KBM-7 (cell line): Measurements from ENCODE around the gene ZSCAN10.
"Not testable (repeated sequence)": the region's sequence is repeated elsewhere in the genome, so short reads cannot be mapped to it uniquely, and the experiment has no call there.

Experiments used
- DNase-seq: peaks from one replicate; pipeline ENCODE4 v3.0.0-alpha.2; 2015
- in situ Hi-C: fragments of 300-500 bp; cut with MboI; formaldehyde crosslinking; loops from 2 replicates; pipeline ENCODE4 v1.14.3; 2020; ENCODE audit warnings: low sequenced_read_pairs, low pct_unique_long_range_greater_than_20kb, mixed read lengths

The ZSCAN10 gene

DNA sequence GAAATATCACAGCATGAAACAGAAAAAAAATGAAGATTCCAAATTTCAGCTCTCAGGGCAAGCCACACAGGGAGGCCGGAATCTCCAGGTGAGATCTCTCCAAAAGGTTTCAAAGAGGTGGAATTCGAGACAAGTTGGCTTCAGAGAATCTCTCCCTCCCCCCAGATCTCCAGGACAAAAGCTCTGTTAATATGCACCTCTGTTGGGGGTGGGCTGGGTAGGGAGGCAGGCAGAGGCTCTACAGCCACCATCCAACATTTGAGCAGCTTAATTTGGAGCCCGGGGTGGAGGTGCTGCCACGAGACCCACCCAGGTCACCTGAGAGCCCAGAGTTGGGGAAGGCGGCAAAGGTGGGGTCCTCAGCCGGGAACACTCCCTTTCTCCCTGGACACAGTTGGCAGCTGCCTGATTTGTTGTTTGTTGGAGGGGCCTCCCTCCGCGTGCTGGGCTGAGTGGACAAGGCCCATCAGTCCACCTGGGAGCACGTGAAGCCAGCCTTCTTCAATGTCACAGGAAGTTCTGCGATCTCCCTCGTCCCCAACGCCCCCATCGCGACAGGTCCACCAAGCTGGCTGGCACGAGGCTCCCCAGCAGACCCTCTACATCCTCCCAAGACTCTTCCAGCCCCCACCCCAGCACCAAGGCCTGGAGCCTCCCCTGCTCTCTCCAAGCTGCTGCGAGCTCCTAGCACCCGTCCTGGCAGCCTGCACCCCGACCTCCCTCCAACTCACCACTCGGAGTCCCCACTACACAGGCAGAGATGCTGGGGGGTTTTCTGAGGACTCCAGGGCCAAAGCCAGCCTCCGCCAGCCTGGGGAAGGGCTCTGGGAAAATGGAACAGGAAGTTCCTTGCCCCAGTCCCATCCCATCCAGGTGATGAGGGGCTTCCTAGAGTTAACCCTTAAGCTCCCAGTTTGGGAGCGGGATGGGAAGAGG lies at the start of gene ZSCAN10:
TSS of gene ZSCAN10 (minus strand) at position 836 of the 936 bp plus-strand sequence. CDS start 6,357 bp downstream, outside the sequence.
- DNase-seq: no peak
- in situ Hi-C loops: no loop called here

DNA sequence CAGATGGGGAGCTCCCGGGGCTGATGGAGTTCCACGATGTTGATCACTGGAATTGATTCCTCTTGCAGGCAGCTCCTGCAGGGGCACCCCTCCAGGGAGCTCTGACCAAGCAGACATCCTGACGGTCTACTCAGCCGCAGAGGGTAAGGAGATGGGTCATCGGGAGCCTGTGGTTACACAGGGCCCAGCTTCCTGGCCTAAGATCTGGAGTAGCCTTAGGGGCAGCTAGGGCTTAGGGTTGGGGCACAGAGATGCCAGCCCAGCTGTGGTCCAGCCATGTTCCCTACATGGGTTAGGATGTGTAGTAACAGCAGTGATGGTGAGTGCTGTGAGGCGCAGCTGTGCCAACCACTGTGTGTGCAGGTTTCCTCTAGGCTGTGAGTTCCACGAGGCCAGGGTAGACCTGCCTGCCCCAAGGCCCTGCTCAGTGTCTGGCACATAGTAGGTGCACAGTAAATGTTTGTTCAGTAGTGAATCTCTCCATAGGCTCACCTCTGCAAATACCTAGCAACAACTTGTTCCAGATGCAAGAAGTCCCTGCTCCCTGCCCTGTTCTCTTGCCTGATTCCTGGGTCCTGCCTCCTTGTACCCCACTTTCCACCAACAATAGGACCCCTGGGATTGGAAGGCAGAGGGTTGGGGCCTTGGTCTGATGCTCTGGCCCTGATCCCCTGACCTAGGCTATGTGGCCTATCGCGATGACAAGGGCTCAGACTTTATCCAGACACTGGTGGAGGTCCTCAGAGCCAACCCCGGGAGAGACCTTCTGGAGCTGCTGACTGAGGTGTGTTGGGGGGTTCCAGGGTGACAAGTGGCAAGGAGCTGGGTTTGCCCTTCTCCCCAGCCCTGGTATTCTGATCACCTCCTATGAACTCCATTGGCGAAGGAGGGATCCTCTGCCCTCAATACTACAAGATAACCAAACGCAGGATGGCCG lies 49.4 kb upstream of the ZSCAN10 start:
- in situ Hi-C loops: no loop called here
- no peak for DNase-seq

DNA sequence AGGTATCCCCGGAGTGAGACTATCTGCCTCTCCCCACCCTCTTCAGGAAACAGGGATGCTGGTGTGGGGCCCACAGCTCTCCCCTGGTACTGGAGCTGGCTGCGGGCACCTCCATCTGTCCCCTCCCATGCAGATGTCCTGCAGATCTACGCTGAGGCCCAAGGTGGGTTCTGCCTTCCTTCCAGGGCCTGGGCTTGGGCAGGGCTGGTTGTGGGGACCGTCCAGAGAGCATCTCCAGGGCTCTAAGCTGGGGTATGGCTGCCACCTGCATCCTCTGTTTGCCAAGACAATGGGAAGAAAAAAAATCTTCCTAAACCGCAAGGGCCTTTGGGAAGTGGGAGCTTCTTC lies 48.6 kb upstream of the ZSCAN10 start:
- no peak for DNase-seq
- in situ Hi-C loops: no loop called here

- in situ Hi-C loops: no loop called here
- DNase-seq: no peak
These were observed 48.1 kb upstream of the ZSCAN10 start for GRCh38 chr16:3147046-3147756.

- no peak for DNase-seq
- in situ Hi-C loops: no loop called here
These were observed 46.6 kb upstream of the ZSCAN10 start for GRCh38 chr16:3145660-3146059.

- DNase-seq: no peak
- in situ Hi-C loops: no loop called here
These were observed 46.1 kb upstream of the ZSCAN10 start for GRCh38 chr16:3145151-3145550.

DNA sequence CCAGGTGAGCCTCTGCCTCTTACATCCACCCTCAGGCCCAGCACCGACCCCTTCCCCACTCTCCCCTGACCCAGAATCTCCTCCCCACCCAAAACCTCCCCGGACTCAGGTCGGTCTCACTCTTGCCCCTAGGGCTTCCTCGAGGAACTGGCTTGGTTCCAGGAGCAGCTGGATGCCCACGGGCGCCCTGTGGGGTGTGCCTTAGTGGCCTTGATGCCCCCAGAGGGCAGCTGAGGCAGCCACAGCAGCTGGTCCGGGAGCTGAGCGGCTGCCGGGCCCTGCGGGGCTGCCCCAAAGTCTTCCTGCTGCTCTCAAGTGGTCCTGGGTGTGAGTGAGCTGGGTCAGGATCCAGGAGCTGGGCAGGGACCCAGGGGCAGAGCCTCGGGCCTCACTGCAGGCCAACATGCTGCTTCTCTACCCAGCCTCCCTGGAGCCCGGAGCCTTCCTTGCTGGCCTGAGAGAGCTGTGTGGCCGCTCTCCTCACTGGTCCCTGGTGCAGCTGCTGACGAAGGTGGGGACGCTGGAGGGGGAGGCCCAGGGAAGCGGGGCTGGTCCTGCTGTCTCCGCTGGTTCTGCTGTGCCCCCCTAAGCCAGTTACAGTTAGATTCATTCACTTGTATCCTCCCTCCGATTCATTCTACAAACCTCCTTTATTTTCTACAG lies 45.4 kb upstream of the ZSCAN10 start:
- in situ Hi-C loops: no loop called here
- DNase-seq: no peak

DNA sequence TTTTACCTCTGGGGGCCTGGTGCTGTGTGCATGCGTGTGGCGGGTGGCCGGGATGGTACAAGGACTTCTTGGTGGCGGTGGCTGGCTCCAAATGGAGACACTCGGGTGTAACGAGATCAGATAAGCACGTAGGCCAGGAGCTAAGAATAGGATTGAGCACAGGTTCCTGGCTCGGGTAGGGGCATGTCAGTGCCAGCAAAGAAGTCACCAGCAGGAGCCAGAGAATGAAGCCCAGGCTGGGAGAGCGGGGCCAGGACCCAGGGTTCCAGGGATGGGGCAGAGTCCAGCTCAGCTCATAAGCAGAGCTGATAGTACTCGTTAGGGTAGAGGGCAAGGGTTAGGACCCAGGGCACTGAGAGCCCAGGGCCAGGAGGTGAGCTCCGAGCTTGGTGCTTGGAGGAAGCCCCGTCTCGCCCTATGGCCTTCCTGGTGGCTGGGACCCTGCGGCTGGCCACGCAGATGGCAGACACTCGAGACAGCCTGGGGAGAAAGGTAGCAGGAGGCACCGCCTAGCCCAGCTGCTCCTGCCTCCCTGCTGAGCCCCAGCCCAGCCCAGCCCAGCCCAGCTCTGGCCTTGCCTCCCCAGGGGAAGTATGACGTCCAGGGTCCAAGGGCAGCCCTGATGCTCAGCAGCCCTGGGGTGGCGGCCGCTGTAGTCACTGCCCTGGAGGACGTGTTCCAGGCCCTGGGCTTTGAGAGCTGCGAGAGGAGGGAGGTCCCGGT lies 44.7 kb upstream of the ZSCAN10 start:
- no peak for DNase-seq
- in situ Hi-C loops: no loop called here

DNA sequence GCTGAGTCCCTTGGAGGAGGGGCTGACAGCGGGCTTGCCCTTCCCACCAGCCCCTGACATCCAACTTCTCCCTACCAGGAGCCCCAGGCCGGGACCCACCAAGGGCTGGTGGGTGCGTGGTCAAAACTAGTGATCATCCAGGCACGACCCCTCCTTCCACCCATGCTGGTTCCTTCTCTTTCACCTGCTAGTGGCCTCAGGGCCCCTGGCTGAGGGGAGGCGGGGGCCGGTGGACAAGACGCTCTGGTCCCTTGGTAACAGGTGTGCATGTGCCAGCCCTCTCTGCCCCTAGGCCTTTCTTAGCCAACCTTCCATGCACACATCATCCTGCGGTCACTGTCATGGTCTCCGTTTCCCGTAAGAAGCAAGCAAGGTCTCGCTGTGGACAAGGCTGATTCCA lies 44.1 kb upstream of the ZSCAN10 start:
- no peak for DNase-seq

GRCh38 chr16:3142770-3143169 lies 43.7 kb upstream of the ZSCAN10 start:
- no peak for DNase-seq
- in situ Hi-C loops: no loop called here

More for the DNA sequence above, 44.1 kb upstream of the ZSCAN10 start:
- in situ Hi-C loops: no loop called here

DNA sequence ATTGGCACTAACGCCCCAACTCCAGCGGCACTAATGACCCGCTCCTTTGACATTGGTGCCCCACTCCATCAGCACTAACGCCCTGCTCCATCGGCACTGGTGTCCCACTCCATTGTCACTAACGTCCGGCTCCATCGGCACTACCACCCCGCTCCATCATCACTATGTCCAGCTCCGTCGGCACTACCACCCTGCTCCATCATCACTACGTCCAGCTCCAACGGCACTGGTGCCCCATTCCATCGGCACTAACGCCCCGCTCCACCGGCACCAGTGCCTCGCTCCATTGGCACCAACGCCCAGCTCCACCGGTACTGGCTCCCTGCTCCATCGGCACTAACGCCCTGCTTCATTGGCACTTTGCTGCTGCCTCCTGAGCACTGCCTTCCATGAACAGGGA lies 43.2 kb upstream of the ZSCAN10 start:
- no peak for DNase-seq
- in situ Hi-C loops: no loop called here

DNA sequence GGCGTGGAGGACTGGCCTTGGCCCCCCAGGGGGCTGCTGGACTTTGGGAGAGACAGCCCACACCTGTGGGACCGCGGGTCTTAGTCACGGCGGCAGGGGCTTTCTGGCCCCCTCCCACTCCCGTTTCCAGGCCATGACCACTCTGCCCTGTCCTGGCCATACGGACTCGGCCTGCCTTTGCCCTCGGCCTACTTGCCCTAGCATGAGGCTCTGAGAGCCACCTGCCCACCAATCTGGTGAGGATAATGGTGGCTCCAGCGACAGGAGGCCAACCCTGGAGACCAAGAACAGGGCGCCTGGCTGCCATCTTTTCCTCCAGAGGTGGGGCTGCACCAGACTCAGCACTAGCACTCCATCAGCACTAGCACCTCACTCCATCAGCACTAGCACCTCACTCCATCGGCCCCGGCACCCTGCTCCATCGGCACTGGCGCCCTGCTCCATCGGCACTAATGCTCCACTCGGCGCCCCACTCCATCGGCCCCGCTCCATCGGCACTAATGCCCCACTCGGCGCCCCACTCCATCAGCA lies 42.8 kb upstream of the ZSCAN10 start:
- no peak for DNase-seq
- in situ Hi-C loops: no loop called here

DNA sequence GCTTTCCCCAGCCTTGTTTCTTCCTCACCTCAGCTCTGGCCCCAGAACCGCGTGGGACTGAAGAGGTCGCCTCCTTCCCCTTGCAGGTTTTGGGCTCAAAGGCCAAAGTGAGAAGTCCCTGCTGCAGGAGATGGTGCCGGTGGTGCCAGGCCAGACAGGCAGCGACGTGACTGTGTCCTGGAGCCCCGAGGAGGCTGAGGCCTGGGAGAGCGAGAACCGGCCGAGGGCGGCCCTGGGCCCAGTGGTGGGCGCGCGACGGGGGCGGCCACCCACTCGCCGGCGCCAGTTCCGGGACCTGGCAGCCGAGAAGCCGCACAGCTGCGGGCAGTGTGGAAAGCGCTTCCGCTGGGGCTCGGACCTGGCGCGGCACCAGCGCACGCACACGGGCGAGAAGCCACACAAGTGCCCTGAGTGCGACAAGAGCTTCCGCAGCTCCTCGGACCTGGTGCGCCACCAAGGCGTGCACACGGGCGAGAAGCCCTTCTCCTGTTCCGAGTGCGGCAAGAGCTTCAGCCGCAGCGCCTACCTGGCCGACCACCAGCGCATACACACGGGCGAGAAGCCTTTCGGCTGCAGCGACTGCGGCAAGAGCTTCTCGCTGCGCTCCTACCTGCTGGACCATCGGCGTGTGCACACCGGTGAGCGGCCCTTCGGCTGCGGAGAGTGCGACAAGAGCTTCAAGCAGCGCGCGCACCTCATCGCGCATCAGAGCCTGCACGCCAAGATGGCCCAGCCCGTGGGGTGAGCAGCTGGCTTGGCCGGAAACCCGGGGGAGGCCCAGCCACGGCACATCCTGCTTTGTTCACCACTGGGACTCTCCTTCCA lies 41.7 kb upstream of the ZSCAN10 start:
- in situ Hi-C loops: no loop called here
- DNase-seq: no peak

- DNase-seq, in situ Hi-C loops: not testable (repeated sequence)
These were observed 40.5 kb upstream of the ZSCAN10 start for GRCh38 chr16:3139561-3139960.

GRCh38 chr16:3138823-3139426 lies 39.8 kb upstream of the ZSCAN10 start:
- in situ Hi-C loops: no loop called here
- DNase-seq: no peak

DNA sequence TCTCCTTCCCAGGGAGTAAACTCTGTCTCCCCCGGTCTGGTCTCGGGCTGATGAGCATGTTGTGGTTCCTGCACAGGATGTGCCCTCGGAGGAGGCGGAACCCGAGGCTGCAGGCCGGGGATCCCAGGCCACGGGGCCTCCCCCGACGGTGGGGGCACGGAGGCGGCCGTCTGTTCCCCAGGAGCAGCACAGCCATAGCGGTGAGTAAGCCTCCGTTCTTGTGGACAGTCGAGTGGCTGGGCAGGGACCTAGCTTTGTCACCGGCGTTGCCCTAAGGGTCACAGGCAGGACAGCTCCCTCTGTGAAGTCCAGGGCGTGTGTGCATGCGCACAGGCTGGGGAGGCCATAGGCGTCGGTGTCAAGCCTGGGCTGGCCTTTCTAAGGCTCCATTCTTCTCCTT lies 39.2 kb upstream of the ZSCAN10 start:
- DNase-seq: no peak
- in situ Hi-C loops: no loop called here

GRCh38 chr16:3137267-3137666 lies 38.2 kb upstream of the ZSCAN10 start:
- DNase-seq: no peak
- in situ Hi-C loops: no loop called here
